HG03060 (cell line): ENCODE results near the gene SH3RF1.

ENCODE experiments used
- ATAC-seq: cut with Tn5 transposase; IDR thresholded peaks from one replicate; pipeline ENCODE4 v1.9.1; 2021; ENCODE audit warnings: low read depth, moderate number of reproducible peaks; ENCODE audit not compliant: unreplicated experiment

SH3RF1 gene

GRCh38 chr4:169050284-169050683 lies 220.5 kb downstream of the SH3RF1 start:
- ATAC-seq = no peak

GRCh38 chr4:169048868-169049414 lies 221.8 kb downstream of the SH3RF1 start:
- ATAC-seq = no peak

- no peak for ATAC-seq
Measured at GRCh38 chr4:169047956-169048355, 222.8 kb downstream of the SH3RF1 start.

GRCh38 chr4:169045862-169046584 lies 224.7 kb downstream of the SH3RF1 start:
- no peak for ATAC-seq

GRCh38 chr4:169044714-169045447 lies 225.9 kb downstream of the SH3RF1 start:
- no peak for ATAC-seq
